Measurements from ENCODE around the gene FAM117A.

FAM117A gene

GRCh38 chr17:49690256-49690655 lies 73.7 kb downstream of the FAM117A start:
- H3K4me3 ChIP-seq (ENCODE audit: low read depth, low read length), result no peak overlapping the region
- no peak overlapping the region for H3K9ac ChIP-seq (ENCODE audit: low read length)
- H3K27me3 ChIP-seq (ENCODE audit: control insufficient read depth, insufficient read depth, low read length), result peaks cover 5% of the 10 kb centered on the region; the same call in 1 of the 2 replicates
- no peaks in the 10 kb centered on the region for H3K9me3 ChIP-seq (ENCODE audit: control insufficient read depth, insufficient read depth, low read depth, low read length)
- no peak overlapping the region for H3K27ac ChIP-seq (ENCODE audit: low read depth, low read length)
- peaks cover 15% of the 10 kb centered on the region for H3K4me1 ChIP-seq (ENCODE audit: control insufficient read depth, insufficient read depth, low read length)
- H3K36me3 ChIP-seq (ENCODE audit: control insufficient read depth, insufficient read depth, low read length), result no peaks in the 10 kb centered on the region

- H3K4me3 ChIP-seq (ENCODE audit: low read depth, low read length), result no peak overlapping the region
- no peak overlapping the region for H3K27ac ChIP-seq (ENCODE audit: low read depth, low read length)
- H3K4me1 ChIP-seq (ENCODE audit: control insufficient read depth, insufficient read depth, low read length), result peaks cover 11% of the 10 kb centered on the region
These were observed 75.1 kb downstream of the FAM117A start for GRCh38 chr17:49688848-49689247.

GRCh38 chr17:49687878-49688491 lies 75.9 kb downstream of the FAM117A start:
- Histone ChIP-seq H3K4me1 (ENCODE audit: control insufficient read depth, insufficient read depth, low read length) (peaks cover 11% of the 10 kb centered on the region), H3K27ac (ENCODE audit: low read depth, low read length) (no peak overlapping the region), H3K27me3 (ENCODE audit: control insufficient read depth, insufficient read depth, low read length) (no peaks in the 10 kb centered on the region), H3K36me3 (ENCODE audit: control insufficient read depth, insufficient read depth, low read length) (no peaks in the 10 kb centered on the region), H3K4me3 (ENCODE audit: low read depth, low read length) (no peak overlapping the region), H3K9me3 (ENCODE audit: control insufficient read depth, insufficient read depth, low read depth, low read length) (no peaks in the 10 kb centered on the region), H3K9ac (ENCODE audit: low read length) (no peak overlapping the region)

More at GRCh38 chr17:49688848-49689247, 75.1 kb downstream of the FAM117A start:
- no peaks in the 10 kb centered on the region for H3K36me3 ChIP-seq (ENCODE audit: control insufficient read depth, insufficient read depth, low read length)
- H3K9ac ChIP-seq (ENCODE audit: low read length), result no peak overlapping the region
- no peaks in the 10 kb centered on the region for H3K9me3 ChIP-seq (ENCODE audit: control insufficient read depth, insufficient read depth, low read depth, low read length)
- no peaks in the 10 kb centered on the region for H3K27me3 ChIP-seq (ENCODE audit: control insufficient read depth, insufficient read depth, low read length)

GRCh38 chr17:49681106-49681979 lies 82.6 kb downstream of the FAM117A start:
- Histone ChIP-seq H3K27me3 (ENCODE audit: control insufficient read depth, insufficient read depth, low read length) (no peaks in the 10 kb centered on the region), H3K9ac (ENCODE audit: low read length) (no peak overlapping the region), H3K36me3 (ENCODE audit: control insufficient read depth, insufficient read depth, low read length) (no peaks in the 10 kb centered on the region), H3K27ac (ENCODE audit: low read depth, low read length) (no peak overlapping the region), H3K4me3 (ENCODE audit: low read depth, low read length) (no peak overlapping the region), H3K9me3 (ENCODE audit: control insufficient read depth, insufficient read depth, low read depth, low read length) (peaks cover 3% of the 10 kb centered on the region; the same call in 1 of the 2 replicates), H3K4me1 (ENCODE audit: control insufficient read depth, insufficient read depth, low read length) (peaks cover 4% of the 10 kb centered on the region)

- Histone ChIP-seq H3K27ac (ENCODE audit: low read depth, low read length) (no peak overlapping the region), H3K9ac (ENCODE audit: low read length) (no peak overlapping the region), H3K9me3 (ENCODE audit: control insufficient read depth, insufficient read depth, low read depth, low read length) (peaks cover 3% of the 10 kb centered on the region; the same call in 1 of the 2 replicates), H3K36me3 (ENCODE audit: control insufficient read depth, insufficient read depth, low read length) (peaks cover under 1% of the 10 kb centered on the region; the same call in 1 of the 2 replicates), H3K4me3 (ENCODE audit: low read depth, low read length) (no peak overlapping the region), H3K27me3 (ENCODE audit: control insufficient read depth, insufficient read depth, low read length) (no peaks in the 10 kb centered on the region), H3K4me1 (ENCODE audit: control insufficient read depth, insufficient read depth, low read length) (peaks cover 9% of the 10 kb centered on the region)
These were observed 83.6 kb downstream of the FAM117A start for GRCh38 chr17:49680314-49680713.

GRCh38 chr17:49677933-49678847 lies 85.7 kb downstream of the FAM117A start, which contains the start of gene SPOP:
Gene SPOP, minus strand, starts transcription at chr17:49678097. Its CDS starts 55,287 bp downstream, at chr17:49622810.
- H3K9me3 ChIP-seq (ENCODE audit: control insufficient read depth, insufficient read depth, low read depth, low read length), result peaks cover 3% of the 10 kb centered on the region; the same call in 1 of the 2 replicates
- H3K27ac ChIP-seq (ENCODE audit: low read depth, low read length), result peak within 1 kb of the TSS; percentile 1; the same call in 1 of the 2 replicates
- H3K36me3 ChIP-seq (ENCODE audit: control insufficient read depth, insufficient read depth, low read length), result peaks cover 3% of the 10 kb centered on the region; the same call in 1 of the 2 replicates
- H3K4me3 ChIP-seq (ENCODE audit: low read depth, low read length), result peak within 1 kb of the TSS; percentile 64
- H3K27me3 ChIP-seq (ENCODE audit: control insufficient read depth, insufficient read depth, low read length), result no peaks in the 10 kb centered on the region
- peak within 1 kb of the TSS; percentile 46 for H3K9ac ChIP-seq (ENCODE audit: low read length)
- H3K4me1 ChIP-seq (ENCODE audit: control insufficient read depth, insufficient read depth, low read length), result peaks cover 9% of the 10 kb centered on the region

GRCh38 chr17:49677134-49677932 lies 86.6 kb downstream of the FAM117A start:
- no peaks in the 10 kb centered on the region for H3K27me3 ChIP-seq (ENCODE audit: control insufficient read depth, insufficient read depth, low read length)
- peak overlapping the region; percentile 1; the same call in 1 of the 2 replicates for H3K27ac ChIP-seq (ENCODE audit: low read depth, low read length)
- H3K36me3 ChIP-seq (ENCODE audit: control insufficient read depth, insufficient read depth, low read length), result peaks cover 3% of the 10 kb centered on the region; the same call in 1 of the 2 replicates
- H3K9me3 ChIP-seq (ENCODE audit: control insufficient read depth, insufficient read depth, low read depth, low read length), result peaks cover 3% of the 10 kb centered on the region; the same call in 1 of the 2 replicates
- peaks cover 9% of the 10 kb centered on the region for H3K4me1 ChIP-seq (ENCODE audit: control insufficient read depth, insufficient read depth, low read length)
- peak overlapping the region; percentile 46 for H3K9ac ChIP-seq (ENCODE audit: low read length)
- peak overlapping the region; percentile 64 for H3K4me3 ChIP-seq (ENCODE audit: low read depth, low read length)

- Histone ChIP-seq H3K9me3 (ENCODE audit: control insufficient read depth, insufficient read depth, low read depth, low read length) (peaks cover 3% of the 10 kb centered on the region; the same call in 1 of the 2 replicates), H3K4me1 (ENCODE audit: control insufficient read depth, insufficient read depth, low read length) (peaks cover 9% of the 10 kb centered on the region), H3K27me3 (ENCODE audit: control insufficient read depth, insufficient read depth, low read length) (no peaks in the 10 kb centered on the region), H3K27ac (ENCODE audit: low read depth, low read length) (no peak overlapping the region), H3K36me3 (ENCODE audit: control insufficient read depth, insufficient read depth, low read length) (peaks cover 3% of the 10 kb centered on the region; the same call in 1 of the 2 replicates), H3K9ac (ENCODE audit: low read length) (no peak overlapping the region), H3K4me3 (ENCODE audit: low read depth, low read length) (peak overlapping the region; percentile 64)
These were observed 87.6 kb downstream of the FAM117A start for GRCh38 chr17:49676276-49676868.

- Histone ChIP-seq H3K27me3 (ENCODE audit: control insufficient read depth, insufficient read depth, low read length) (no peaks in the 10 kb centered on the region), H3K4me3 (ENCODE audit: low read depth, low read length) (no peak overlapping the region), H3K27ac (ENCODE audit: low read depth, low read length) (no peak overlapping the region), H3K9me3 (ENCODE audit: control insufficient read depth, insufficient read depth, low read depth, low read length) (peaks cover 3% of the 10 kb centered on the region; the same call in 1 of the 2 replicates), H3K36me3 (ENCODE audit: control insufficient read depth, insufficient read depth, low read length) (peaks cover 3% of the 10 kb centered on the region; the same call in 1 of the 2 replicates), H3K9ac (ENCODE audit: low read length) (no peak overlapping the region), H3K4me1 (ENCODE audit: control insufficient read depth, insufficient read depth, low read length) (peaks cover 9% of the 10 kb centered on the region)
These were observed 89.4 kb downstream of the FAM117A start for GRCh38 chr17:49674507-49674906.
